GM19467 (cell line): ENCODE results near the gene AP4M1.

ENCODE experiments used
- ATAC-seq: cut with Tn5 transposase; IDR thresholded peaks from one replicate; pipeline ENCODE4 v1.9.1; 2021; ENCODE audit warnings: mild to moderate bottlenecking, moderate library complexity; ENCODE audit not compliant: unreplicated experiment

Gene AP4M1

DNA sequence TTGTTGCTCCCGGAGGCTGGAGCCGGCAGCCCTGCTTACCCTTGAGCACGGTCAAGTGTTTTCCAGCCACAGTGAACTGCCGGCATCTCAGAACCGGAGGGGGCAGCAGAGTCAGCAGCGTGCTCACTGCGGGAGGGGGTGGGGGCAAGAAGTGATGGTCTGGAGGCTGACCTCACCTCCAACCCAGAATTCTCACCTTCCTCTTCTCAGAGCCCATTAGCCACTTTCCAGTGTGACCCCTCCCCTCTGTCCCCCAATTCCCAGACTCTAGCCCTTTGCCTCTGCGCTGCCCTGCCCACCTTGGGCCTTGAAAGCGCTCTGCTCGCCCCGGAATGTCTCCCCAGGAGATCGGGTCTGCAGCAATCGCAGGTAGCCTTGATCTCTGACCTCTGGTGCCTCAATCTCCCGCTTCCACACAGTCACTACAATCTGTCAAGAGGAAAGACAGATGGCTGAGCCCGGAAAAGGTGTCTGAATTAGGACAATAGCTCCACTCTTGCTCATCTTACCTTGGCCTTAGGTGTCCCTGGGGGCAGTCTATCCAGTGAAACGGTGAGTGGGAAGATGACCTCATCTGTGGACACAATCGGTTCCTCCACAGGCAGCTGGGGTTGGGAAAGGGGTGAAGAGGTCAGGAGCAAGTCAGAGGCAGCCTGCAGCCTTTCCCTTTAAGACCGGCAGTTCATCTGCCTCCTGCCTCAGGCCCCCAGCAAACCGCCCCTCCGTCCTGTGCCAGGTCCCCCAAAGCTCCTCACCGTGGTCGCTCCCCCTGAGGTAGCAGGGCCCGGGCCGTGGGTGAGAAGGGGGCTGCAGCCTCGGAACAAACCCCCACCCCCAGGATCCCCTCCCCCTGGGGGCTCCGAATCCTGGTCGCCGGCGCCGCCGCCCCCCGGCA lies 56.1 kb downstream of the AP4M1 start:
- no peak for ATAC-seq
